Fibroblast of villous mesenchyme (primary cell): ENCODE data around the gene IL11. TPM values are rescaled to one million over a fixed set of nuclear protein-coding genes. Genes with fewer than 3 reads are reported as not detected.
A peak's percentile ranks its signal among the peaks of the same experiment; 100 is the strongest.

Source experiments
- DNase-seq: peaks from one replicate; pipeline ENCODE4 v3.0.0-alpha.2; 2010; ENCODE audit warnings: low read depth
- H3K4me3 ChIP-seq: 2 replicates; pipeline ENCODE4 v1.5.1; 2011; ENCODE audit warnings: low read depth, mild to moderate bottlenecking, low read length
- total RNA-seq: library from RNA; depleted of rRNA; stranded (reverse); fragments of >200 nt; gene quantifications from 2 replicates; pipeline ENCODE4 v1.2.3, GENCODE V29; 2012
- TF ChIP-seq, protein P1 (sequence below): IDR thresholded peaks from 2 replicates; pipeline ENCODE4 v1.5.1; 2012; ENCODE audit warnings: low read depth, mild to moderate bottlenecking, low read length; ENCODE audit not compliant: insufficient read depth

Gene IL11
- total RNA-seq, 1 donor, result 3.0 TPM

DNA sequence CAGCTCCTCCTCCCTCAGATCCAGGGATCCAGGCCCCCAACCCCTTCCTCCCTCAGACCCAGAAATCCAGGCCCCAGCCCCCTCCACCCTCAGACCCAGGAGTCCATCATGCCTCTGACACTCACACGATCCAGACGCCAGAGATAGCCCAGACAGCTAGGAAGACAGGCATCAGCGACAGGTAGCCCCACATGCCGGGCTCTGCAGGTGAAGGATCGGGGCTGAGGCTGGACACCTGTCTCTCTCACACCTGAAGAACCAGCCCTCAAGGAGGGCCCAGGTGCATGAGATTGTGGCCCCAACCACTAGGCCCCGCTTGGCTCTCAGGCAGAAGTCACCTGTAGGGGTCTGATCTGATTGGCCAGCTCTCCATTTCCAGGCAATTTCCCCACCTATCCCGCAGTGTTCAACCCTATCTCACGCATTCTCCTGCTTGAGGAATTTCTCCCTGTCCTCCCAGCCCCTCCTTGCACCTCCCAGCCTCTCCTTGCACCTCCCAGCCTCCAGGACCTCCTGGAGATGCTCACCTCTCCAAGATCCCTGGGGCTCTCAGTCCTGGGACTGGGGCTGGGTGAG, 49.3 kb downstream of the IL11 start:
- no peak for DNase-seq
- TF ChIP-seq, protein P1, sequence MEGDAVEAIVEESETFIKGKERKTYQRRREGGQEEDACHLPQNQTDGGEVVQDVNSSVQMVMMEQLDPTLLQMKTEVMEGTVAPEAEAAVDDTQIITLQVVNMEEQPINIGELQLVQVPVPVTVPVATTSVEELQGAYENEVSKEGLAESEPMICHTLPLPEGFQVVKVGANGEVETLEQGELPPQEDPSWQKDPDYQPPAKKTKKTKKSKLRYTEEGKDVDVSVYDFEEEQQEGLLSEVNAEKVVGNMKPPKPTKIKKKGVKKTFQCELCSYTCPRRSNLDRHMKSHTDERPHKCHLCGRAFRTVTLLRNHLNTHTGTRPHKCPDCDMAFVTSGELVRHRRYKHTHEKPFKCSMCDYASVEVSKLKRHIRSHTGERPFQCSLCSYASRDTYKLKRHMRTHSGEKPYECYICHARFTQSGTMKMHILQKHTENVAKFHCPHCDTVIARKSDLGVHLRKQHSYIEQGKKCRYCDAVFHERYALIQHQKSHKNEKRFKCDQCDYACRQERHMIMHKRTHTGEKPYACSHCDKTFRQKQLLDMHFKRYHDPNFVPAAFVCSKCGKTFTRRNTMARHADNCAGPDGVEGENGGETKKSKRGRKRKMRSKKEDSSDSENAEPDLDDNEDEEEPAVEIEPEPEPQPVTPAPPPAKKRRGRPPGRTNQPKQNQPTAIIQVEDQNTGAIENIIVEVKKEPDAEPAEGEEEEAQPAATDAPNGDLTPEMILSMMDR, result no peak
- no peak overlapping the region for H3K4me3 ChIP-seq

DNA sequence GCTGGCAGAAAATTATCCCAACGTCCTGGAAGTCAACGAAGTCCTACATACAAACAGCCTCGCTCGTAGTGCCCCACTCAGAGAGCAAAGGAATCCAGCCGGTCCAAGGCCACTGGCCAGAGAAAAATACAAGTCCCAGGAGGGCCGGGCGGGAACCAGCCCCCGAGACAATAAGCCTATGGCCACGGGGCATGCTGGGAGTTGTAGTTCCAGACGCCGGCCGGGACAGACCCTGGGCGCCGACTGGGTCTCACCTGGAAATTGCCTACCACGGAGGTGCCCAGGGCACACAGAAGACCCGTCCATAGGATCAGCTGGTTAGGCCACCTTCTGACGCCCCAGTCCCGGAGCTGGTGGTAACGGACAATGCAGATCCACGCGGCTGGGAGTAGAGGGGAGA, 50.5 kb downstream of the IL11 start:
- no peak overlapping the region for H3K4me3 ChIP-seq
- TF ChIP-seq, protein P1, result no peak
- peak; percentile 28 for DNase-seq

DNA sequence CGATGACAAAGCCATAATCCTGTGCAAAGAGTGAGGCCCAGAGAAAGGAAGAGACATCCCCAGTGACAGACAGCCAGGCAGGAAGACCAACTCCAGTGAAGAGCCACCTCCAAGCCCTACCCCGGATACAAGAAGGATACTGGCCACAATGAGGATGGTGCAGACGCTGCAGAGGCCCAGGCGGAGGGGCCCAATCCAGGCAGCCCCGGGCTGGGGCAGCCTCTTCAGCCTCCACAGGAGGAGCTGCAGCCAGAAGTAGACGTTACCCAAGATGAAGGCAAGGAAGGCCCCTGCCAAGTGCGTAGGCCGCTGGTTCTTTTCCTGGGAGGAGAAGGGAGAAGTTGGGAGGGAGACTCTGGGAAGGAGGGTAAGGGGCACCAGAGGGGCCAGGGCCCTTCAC, 53.6 kb downstream of the IL11 start:
- H3K4me3 ChIP-seq, result no peak overlapping the region
- TF ChIP-seq, protein P1, result no peak
- no peak for DNase-seq

DNA sequence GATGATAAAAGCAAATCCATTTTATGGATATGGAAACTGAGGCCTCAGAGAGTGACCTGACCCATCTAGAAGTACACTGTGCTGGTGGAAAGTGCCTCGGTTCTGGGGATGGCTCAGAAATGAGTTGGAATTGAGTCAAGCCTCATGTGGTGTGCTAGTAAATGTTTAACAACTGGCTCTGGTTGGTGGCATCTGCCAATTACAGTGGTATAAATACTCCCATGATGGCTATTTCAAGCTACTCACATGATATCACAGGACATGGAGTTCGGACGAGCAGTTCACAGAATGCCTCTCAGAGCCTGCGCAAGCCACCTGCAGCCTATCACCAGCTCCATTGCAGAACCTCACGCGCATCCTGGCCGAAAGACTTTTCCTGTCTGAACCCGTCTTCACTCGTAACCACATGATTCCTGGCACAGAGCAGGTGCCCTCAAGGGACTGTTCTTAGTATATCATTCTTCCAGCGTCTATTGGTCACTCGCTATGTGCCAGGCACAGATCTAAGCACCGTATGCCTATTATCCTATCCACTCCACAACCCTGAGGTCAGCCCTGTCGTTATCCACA, 54.2 kb downstream of the IL11 start:
- no peak for DNase-seq
- TF ChIP-seq, protein P1, result no peak
- H3K4me3 ChIP-seq, result no peak overlapping the region

DNA sequence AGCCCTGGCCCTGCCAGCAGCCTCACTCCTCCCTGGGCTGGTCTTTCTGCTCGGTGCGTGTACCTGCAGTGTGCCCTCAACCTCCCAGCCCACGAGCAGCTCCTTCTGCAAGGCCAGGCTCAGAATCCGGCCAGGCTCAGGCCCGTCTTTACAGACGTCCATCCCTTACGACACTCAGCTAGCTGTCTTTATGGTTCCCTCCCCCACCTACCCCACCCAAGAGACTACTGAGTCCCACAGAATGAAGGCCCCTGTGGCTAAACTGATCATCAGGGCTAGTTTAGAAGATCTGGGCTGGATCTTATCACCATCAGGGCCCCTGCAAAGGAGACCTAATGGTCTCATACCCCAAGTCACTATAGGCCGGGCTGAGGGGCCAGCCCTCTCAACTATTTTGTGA, 55.9 kb downstream of the IL11 start:
- H3K4me3 ChIP-seq, result no peak overlapping the region
- TF ChIP-seq, protein P1, result no peak
- no peak for DNase-seq

Other genes with a start within 250 kb of the IL11 start
- under 0.01 and 0.64 TPM in 2 replicates for gene TNNT1, start 221.3 kb downstream of the IL11 start, total RNA-seq
- not detected in 2 replicates for gene TNNI3, start 212.7 kb downstream of the IL11 start, total RNA-seq
- gene DNAAF3, start 203.8 kb downstream of the IL11 start, total RNA-seq, result under 0.01 TPM in 1 of 2 replicates, not detected in the other
- under 0.01 and 0.86 TPM in 2 replicates for gene SYT5, start 190.2 kb downstream of the IL11 start, total RNA-seq
- 3.9 and 7.1 TPM in 2 replicates for gene PTPRH, start 161.0 kb downstream of the IL11 start, total RNA-seq
- 1.6 and 1.7 TPM in 2 replicates for gene TMEM86B, start 141.7 kb downstream of the IL11 start, total RNA-seq
- gene PPP6R1, start 111.4 kb downstream of the IL11 start, total RNA-seq, result 35.1 and 38.9 TPM in 2 replicates
- 25.0 and 31.9 TPM in 2 replicates for gene HSPBP1, start 90.4 kb downstream of the IL11 start, total RNA-seq
- gene BRSK1, start 86.5 kb downstream of the IL11 start, total RNA-seq, result 5.6 and 6.1 TPM in 2 replicates
- not detected in 2 replicates for gene TMEM150B, start 45.1 kb downstream of the IL11 start, total RNA-seq
- gene KMT5C, start 30.6 kb downstream of the IL11 start, total RNA-seq, result 6.9 and 8.7 TPM in 2 replicates
- gene COX6B2, start 15.7 kb downstream of the IL11 start, total RNA-seq, result under 0.01 TPM in 1 of 2 replicates, not detected in the other
- not detected in 2 replicates for gene GARIN5B, start 7.2 kb downstream of the IL11 start, total RNA-seq
- gene TMEM190, start 6.4 kb upstream of the IL11 start, total RNA-seq, result not detected in 2 replicates
- gene TMEM238, start 13.8 kb upstream of the IL11 start, total RNA-seq, result not detected in 2 replicates
- 124 and 164 TPM in 2 replicates for gene RPL28, start 15.5 kb upstream of the IL11 start, total RNA-seq
- gene UBE2S, start 37.3 kb upstream of the IL11 start, total RNA-seq, result 108 and 155 TPM in 2 replicates
- not detected in 2 replicates for gene SHISA7, start 72.8 kb upstream of the IL11 start, total RNA-seq
- 57.9 and 74.4 TPM in 2 replicates for gene ISOC2, start 91.2 kb upstream of the IL11 start, total RNA-seq
- gene C19orf85, start 94.3 kb upstream of the IL11 start, total RNA-seq, result not detected in 2 replicates
- 0.86 and 2.6 TPM in 2 replicates for gene ZNF628, start 106.2 kb upstream of the IL11 start, total RNA-seq
- 18.1 and 20.3 TPM in 2 replicates for gene NAT14, start 114.7 kb upstream of the IL11 start, total RNA-seq
- 21.2 and 23.2 TPM in 2 replicates for gene SSC5D, start 118.0 kb upstream of the IL11 start, total RNA-seq
- gene SBK2, start 166.7 kb upstream of the IL11 start, total RNA-seq, result not detected in 2 replicates
- gene SBK3, start 175.1 kb upstream of the IL11 start, total RNA-seq, result under 0.01 TPM in 2 replicates
- 5.6 and 7.7 TPM in 2 replicates for gene ZNF579, start 210.4 kb upstream of the IL11 start, total RNA-seq
- 4.3 and 5.2 TPM in 2 replicates for gene FIZ1, start 229.1 kb upstream of the IL11 start, total RNA-seq
- gene ZNF524, start 229.8 kb upstream of the IL11 start, total RNA-seq, result 4.7 and 6.4 TPM in 2 replicates
- 1.3 and 1.9 TPM in 2 replicates for gene ZNF865, start 235.2 kb upstream of the IL11 start, total RNA-seq